ENCODE results near the gene EDDM13.
A peak's percentile ranks its signal among the peaks of the same experiment; 100 is the strongest.

EDDM13 gene

DNA sequence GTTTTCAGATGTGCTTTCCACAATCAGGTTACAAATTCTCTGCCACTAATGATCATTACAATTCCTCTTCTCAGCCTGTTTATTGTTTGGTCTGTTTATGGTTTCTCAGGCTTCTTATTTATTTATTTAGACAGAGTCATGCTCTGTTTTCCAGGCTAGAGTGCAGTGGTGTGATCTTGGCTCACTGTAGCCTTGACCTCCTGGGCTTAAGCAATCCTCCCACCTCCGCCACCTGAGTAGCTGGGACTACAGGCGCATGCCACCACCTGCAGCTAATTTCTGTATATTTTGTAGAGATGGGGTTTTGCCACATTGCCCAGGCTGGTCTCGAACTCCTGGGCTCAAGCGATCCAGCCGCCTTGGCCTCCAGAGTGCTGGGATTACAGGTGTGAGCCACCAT lies 44.2 kb downstream of the EDDM13 start:
- Histone ChIP-seq H3K4me3 (ENCODE audit: low read length) (no peak overlapping the region), H3F3A (ENCODE audit: control insufficient read depth, insufficient read depth) (no peaks in the 10 kb centered on the region), H3K27ac (ENCODE audit: low read depth, low read length) (no peak overlapping the region), H3K27me3 (ENCODE audit: control insufficient read depth, low read length) (no peaks in the 10 kb centered on the region), H3K9me3 (ENCODE audit: control insufficient read depth, insufficient read depth, low read length) (no peaks in the 10 kb centered on the region), H4K20me1 (ENCODE audit: control insufficient read depth, insufficient read depth, low read depth, low read length) (no peaks in the 10 kb centered on the region), H3K36me3 (ENCODE audit: control insufficient read depth, low read length) (peaks cover 3% of the 10 kb centered on the region; the same call in 1 of the 2 replicates), H3K4me2 (ENCODE audit: low read length) (no peak overlapping the region), H3K79me2 (ENCODE audit: control insufficient read depth, low read length) (peaks cover 6% of the 10 kb centered on the region), H3K4me1 (ENCODE audit: control insufficient read depth, low read length) (peaks cover 28% of the 10 kb centered on the region), H3K9me2 (replicated peaks; ENCODE audit: control insufficient read depth, low read length) (no peaks in the 10 kb centered on the region)
- TF ChIP-seq EZH2phosphoT487 (IDR thresholded peaks at IDR 0.05; ENCODE audit: borderline replicate concordance, low read length): no peak
- TF ChIP-seq CTCF (IDR thresholded peaks at IDR 0.05; ENCODE audit: low read depth, low read length, poor library complexity, severe bottlenecking): no peak

DNA sequence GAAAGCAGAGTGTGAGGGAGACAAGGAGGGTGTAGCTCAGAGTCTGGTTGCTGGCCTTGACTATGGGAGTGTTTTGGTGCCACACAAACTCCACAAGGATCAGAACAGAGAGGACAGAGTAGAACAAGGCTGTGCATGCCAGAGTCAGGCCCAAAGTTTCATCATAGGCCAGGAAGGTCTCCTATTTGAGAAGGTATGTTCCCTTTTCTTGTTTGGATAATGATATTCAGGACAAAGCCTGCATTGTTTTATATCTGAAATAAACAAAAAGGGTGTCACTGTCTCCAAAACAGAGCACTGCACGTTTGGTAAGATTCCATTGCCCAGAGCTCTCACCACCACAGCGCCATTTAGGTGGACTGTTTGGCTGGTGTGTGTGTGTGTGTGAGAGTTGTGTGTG lies 45.2 kb downstream of the EDDM13 start:
- TF ChIP-seq CTCF (IDR thresholded peaks at IDR 0.05; ENCODE audit: low read depth, low read length, poor library complexity, severe bottlenecking): no peak
- no peak for TF ChIP-seq EZH2phosphoT487 (IDR thresholded peaks at IDR 0.05; ENCODE audit: borderline replicate concordance, low read length)
- H3K4me1 ChIP-seq (ENCODE audit: control insufficient read depth, low read length): peaks cover 35% of the 10 kb centered on the region

DNA sequence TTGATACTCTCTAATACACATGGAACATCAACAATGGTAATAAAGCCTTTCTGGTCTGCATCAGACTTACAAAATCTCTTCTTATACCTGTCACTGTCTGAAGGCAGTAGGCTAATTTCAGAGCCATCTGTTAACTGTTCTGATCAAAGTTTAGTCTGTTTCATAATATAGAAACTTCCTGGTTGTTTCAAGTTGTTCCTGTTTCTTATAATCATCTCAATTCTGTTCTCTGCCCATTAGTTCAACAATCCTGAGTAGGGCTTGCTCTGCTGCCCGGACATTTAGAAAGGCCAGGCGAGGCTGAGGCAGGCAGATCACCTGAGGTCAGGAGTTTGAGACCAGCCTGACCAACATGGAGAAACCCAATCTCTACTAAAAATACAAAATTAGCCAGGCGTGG lies 47.4 kb downstream of the EDDM13 start:
- no peak overlapping the region for H3K4me3 ChIP-seq (ENCODE audit: low read length)
- H3K79me2 ChIP-seq (ENCODE audit: control insufficient read depth, low read length): no peaks in the 10 kb centered on the region
- TF ChIP-seq EZH2phosphoT487 (IDR thresholded peaks at IDR 0.05; ENCODE audit: borderline replicate concordance, low read length): no peak
- TF ChIP-seq CTCF (IDR thresholded peaks at IDR 0.05; ENCODE audit: low read depth, low read length, poor library complexity, severe bottlenecking): no peak
- H3F3A ChIP-seq (ENCODE audit: control insufficient read depth, insufficient read depth): no peaks in the 10 kb centered on the region
- H4K20me1 ChIP-seq (ENCODE audit: control insufficient read depth, insufficient read depth, low read depth, low read length): no peaks in the 10 kb centered on the region
- H3K36me3 ChIP-seq (ENCODE audit: control insufficient read depth, low read length): no peaks in the 10 kb centered on the region
- peaks cover 33% of the 10 kb centered on the region for H3K4me1 ChIP-seq (ENCODE audit: control insufficient read depth, low read length)
- no peaks in the 10 kb centered on the region for H3K27me3 ChIP-seq (ENCODE audit: control insufficient read depth, low read length)
- H3K4me2 ChIP-seq (ENCODE audit: low read length): peak overlapping the region; percentile 10; the same call in 1 of the 2 replicates
- H3K9me3 ChIP-seq (ENCODE audit: control insufficient read depth, insufficient read depth, low read length): no peaks in the 10 kb centered on the region
- H3K27ac ChIP-seq (ENCODE audit: low read depth, low read length): no peak overlapping the region
- no peaks in the 10 kb centered on the region for H3K9me2 ChIP-seq (replicated peaks; ENCODE audit: control insufficient read depth, low read length)

More for the DNA sequence above, 45.2 kb downstream of the EDDM13 start:
- Histone ChIP-seq H3K79me2 (ENCODE audit: control insufficient read depth, low read length) (peaks cover 6% of the 10 kb centered on the region), H3K27me3 (ENCODE audit: control insufficient read depth, low read length) (no peaks in the 10 kb centered on the region), H4K20me1 (ENCODE audit: control insufficient read depth, insufficient read depth, low read depth, low read length) (no peaks in the 10 kb centered on the region), H3K4me2 (ENCODE audit: low read length) (no peak overlapping the region), H3K27ac (ENCODE audit: low read depth, low read length) (no peak overlapping the region), H3F3A (ENCODE audit: control insufficient read depth, insufficient read depth) (no peaks in the 10 kb centered on the region), H3K4me3 (ENCODE audit: low read length) (no peak overlapping the region), H3K9me2 (replicated peaks; ENCODE audit: control insufficient read depth, low read length) (no peaks in the 10 kb centered on the region), H3K36me3 (ENCODE audit: control insufficient read depth, low read length) (no peaks in the 10 kb centered on the region), H3K9me3 (ENCODE audit: control insufficient read depth, insufficient read depth, low read length) (no peaks in the 10 kb centered on the region)

Data from DOHH2 (cell line).